ENCODE data around the gene RAB29.

GRCh38 chr1:205809942-205810345 lies 34.7 kb upstream of the RAB29 start:
- TF ChIP-seq CTCF (IDR thresholded peaks at IDR 0.05) (no peak), POLR2A (IDR thresholded peaks at IDR 0.05) (no peak), EP300 (IDR thresholded peaks at IDR 0.05) (no peak)
